ENCODE data around the gene REXO1.

GRCh38 chr19:1867349-1867724 is 19.1 kb upstream of the REXO1 start:
- TF ChIP-seq POLR2AphosphoS5 (IDR thresholded peaks at IDR 0.05; ENCODE audit: low read depth, low read length): no peak
- no peak for TF ChIP-seq TAF1 (IDR thresholded peaks at IDR 0.05; ENCODE audit: low read depth, low read length)
- TF ChIP-seq POLR2A (IDR thresholded peaks at IDR 0.05; ENCODE audit: low read depth, low read length): no peak
- TF ChIP-seq POU2F2 (IDR thresholded peaks at IDR 0.05; ENCODE audit: low read depth, low read length): no peak
- no peak for TF ChIP-seq PAX5 (IDR thresholded peaks at IDR 0.05; ENCODE audit: insufficient read depth, low read length, severe bottlenecking)

All from GM12891 (cell line).